ENCODE measurements around the gene CNOT2.
A peak's percentile ranks its signal among the peaks of the same experiment; 100 is the strongest.

Gene CNOT2

DNA sequence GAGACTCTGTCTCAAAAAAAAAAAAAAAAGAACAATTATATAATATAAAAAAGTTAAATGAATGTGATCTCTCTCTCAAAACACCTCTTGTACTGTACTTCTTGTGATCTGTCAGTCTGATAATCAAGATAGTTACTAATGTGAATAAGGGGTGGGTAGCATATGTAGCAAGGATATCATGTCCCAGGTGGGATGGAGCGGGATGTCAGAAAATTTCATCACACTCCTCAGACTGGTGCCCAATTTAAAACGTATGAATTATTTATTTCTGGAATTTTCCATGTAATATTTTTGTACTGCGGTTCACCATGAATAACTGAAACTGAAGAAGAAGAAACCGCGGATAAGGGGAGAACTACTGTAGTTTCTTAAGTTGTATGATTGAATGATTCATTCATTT is 11.0 kb downstream of the CNOT2 start:
- Histone ChIP-seq H3K4ac (ENCODE audit: low read depth, low read length) (no peak overlapping the region), H3K4me3 (ENCODE audit: low read length) (no peak overlapping the region), H3K4me1 (ENCODE audit: control insufficient read depth, low read depth, low read length) (peaks cover 4% of the 10 kb centered on the region), H3K18ac (ENCODE audit: low read length) (no peak overlapping the region), H3K4me2 (ENCODE audit: low read length) (no peak overlapping the region), H3K23ac (ENCODE audit: low read length) (no peak overlapping the region), H2BK15ac (replicated peaks; ENCODE audit: low read depth) (no peak overlapping the region), H2BK5ac (ENCODE audit: low read length) (no peak overlapping the region), H3K79me2 (ENCODE audit: control insufficient read depth, insufficient read depth, low read length) (peaks cover 65% of the 10 kb centered on the region), H2AK5ac (ENCODE audit: low read length) (no peak overlapping the region), H2BK120ac (ENCODE audit: low read depth, low read length) (no peak overlapping the region), H3K27me3 (ENCODE audit: insufficient read depth, low read length, poor library complexity) (no peaks in the 10 kb centered on the region), H3K56ac (ENCODE audit: low read length) (no peak overlapping the region), H3K9ac (ENCODE audit: low read length) (no peak overlapping the region), H3K79me1 (ENCODE audit: low read length) (no peaks in the 10 kb centered on the region), H3K36me3 (ENCODE audit: control insufficient read depth, insufficient read depth, low read length) (no peaks in the 10 kb centered on the region), H4K8ac (ENCODE audit: low read depth, low read length) (no peak overlapping the region), H3K27ac (ENCODE audit: low read depth, low read length) (no peak overlapping the region), H4K5ac (ENCODE audit: low read length) (no peak overlapping the region)
- DNase-seq = no peak
- no CpG with 5 or more reads among the region's 5 CpGs for WGBS (ENCODE audit: extremely low coverage, insufficient coverage, low lambda C conversion rate)

DNA sequence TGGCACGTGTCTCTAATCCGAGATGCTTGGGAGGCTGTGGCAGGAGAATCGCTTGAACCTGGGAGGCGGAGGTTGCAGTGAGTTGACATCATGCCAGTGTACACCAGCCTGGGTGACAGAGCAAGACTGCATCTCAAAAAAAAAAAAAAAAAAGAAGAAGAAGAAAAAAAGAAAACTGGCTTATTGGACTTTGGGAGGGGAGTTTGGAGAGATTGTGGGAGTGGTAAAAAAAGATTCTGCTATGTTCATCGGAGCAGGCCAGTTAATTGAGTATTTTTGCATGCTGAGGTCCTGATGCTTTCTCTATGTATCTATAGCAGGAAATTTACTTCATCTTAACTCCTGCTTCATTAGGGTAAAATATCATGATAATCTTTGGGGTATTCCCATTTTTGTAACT is 11.6 kb downstream of the CNOT2 start:
- no peak overlapping the region for H4K8ac ChIP-seq (ENCODE audit: low read depth, low read length)
- H3K79me1 ChIP-seq (ENCODE audit: low read length) = no peaks in the 10 kb centered on the region
- no peak overlapping the region for H3K27ac ChIP-seq (ENCODE audit: low read depth, low read length)
- H3K9ac ChIP-seq (ENCODE audit: low read length) = no peak overlapping the region
- no peak overlapping the region for H2BK120ac ChIP-seq (ENCODE audit: low read depth, low read length)
- H3K23ac ChIP-seq (ENCODE audit: low read length) = no peak overlapping the region
- H3K4me2 ChIP-seq (ENCODE audit: low read length) = no peak overlapping the region
- no peak overlapping the region for H3K4ac ChIP-seq (ENCODE audit: low read depth, low read length)
- no peak for DNase-seq
- H2AK5ac ChIP-seq (ENCODE audit: low read length) = no peak overlapping the region
- no peak overlapping the region for H3K4me3 ChIP-seq (ENCODE audit: low read length)
- H3K36me3 ChIP-seq (ENCODE audit: control insufficient read depth, insufficient read depth, low read length) = no peaks in the 10 kb centered on the region
- peaks cover 64% of the 10 kb centered on the region for H3K79me2 ChIP-seq (ENCODE audit: control insufficient read depth, insufficient read depth, low read length)
- H2BK5ac ChIP-seq (ENCODE audit: low read length) = no peak overlapping the region
- H3K27me3 ChIP-seq (ENCODE audit: insufficient read depth, low read length, poor library complexity) = no peaks in the 10 kb centered on the region
- no peak overlapping the region for H3K18ac ChIP-seq (ENCODE audit: low read length)
- WGBS (ENCODE audit: extremely low coverage, insufficient coverage, low lambda C conversion rate) = 100% methylated on average over 1 of the region's 5 CpGs
- no peak overlapping the region for H4K5ac ChIP-seq (ENCODE audit: low read length)
- no peak overlapping the region for H3K56ac ChIP-seq (ENCODE audit: low read length)
- peaks cover 4% of the 10 kb centered on the region for H3K4me1 ChIP-seq (ENCODE audit: control insufficient read depth, low read depth, low read length)
- H2BK15ac ChIP-seq (replicated peaks; ENCODE audit: low read depth) = no peak overlapping the region

- Histone ChIP-seq H2BK5ac (ENCODE audit: low read length) (no peak overlapping the region), H2BK15ac (replicated peaks; ENCODE audit: low read depth) (no peak overlapping the region), H3K27me3 (ENCODE audit: insufficient read depth, low read length, poor library complexity) (no peaks in the 10 kb centered on the region), H3K4me2 (ENCODE audit: low read length) (no peak overlapping the region), H4K8ac (ENCODE audit: low read depth, low read length) (no peak overlapping the region), H3K27ac (ENCODE audit: low read depth, low read length) (no peak overlapping the region), H3K4me3 (ENCODE audit: low read length) (no peak overlapping the region), H3K18ac (ENCODE audit: low read length) (no peak overlapping the region), H3K9ac (ENCODE audit: low read length) (no peak overlapping the region), H3K36me3 (ENCODE audit: control insufficient read depth, insufficient read depth, low read length) (no peaks in the 10 kb centered on the region), H3K56ac (ENCODE audit: low read length) (no peak overlapping the region), H2AK5ac (ENCODE audit: low read length) (no peak overlapping the region), H4K5ac (ENCODE audit: low read length) (no peak overlapping the region), H3K79me1 (ENCODE audit: low read length) (no peaks in the 10 kb centered on the region), H2BK120ac (ENCODE audit: low read depth, low read length) (no peak overlapping the region), H3K79me2 (ENCODE audit: control insufficient read depth, insufficient read depth, low read length) (peaks cover 61% of the 10 kb centered on the region), H3K4ac (ENCODE audit: low read depth, low read length) (no peak overlapping the region), H3K23ac (ENCODE audit: low read length) (no peak overlapping the region), H3K4me1 (ENCODE audit: control insufficient read depth, low read depth, low read length) (peaks cover 4% of the 10 kb centered on the region)
- no peak for DNase-seq
- no CpG with 5 or more reads among the region's 3 CpGs for WGBS (ENCODE audit: extremely low coverage, insufficient coverage, low lambda C conversion rate)
Measured at GRCh38 chr12:70255311-70255710, 12.1 kb downstream of the CNOT2 start.

GRCh38 chr12:70258605-70259403 is 15.6 kb downstream of the CNOT2 start:
- H2AK5ac ChIP-seq (ENCODE audit: low read length) = no peak overlapping the region
- H3K56ac ChIP-seq (ENCODE audit: low read length) = no peak overlapping the region
- no peak overlapping the region for H3K23ac ChIP-seq (ENCODE audit: low read length)
- no peak overlapping the region for H2BK5ac ChIP-seq (ENCODE audit: low read length)
- no peak overlapping the region for H4K8ac ChIP-seq (ENCODE audit: low read depth, low read length)
- H3K79me1 ChIP-seq (ENCODE audit: low read length) = peaks cover 2% of the 10 kb centered on the region
- peaks cover 49% of the 10 kb centered on the region for H3K79me2 ChIP-seq (ENCODE audit: control insufficient read depth, insufficient read depth, low read length)
- no peak overlapping the region for H3K27ac ChIP-seq (ENCODE audit: low read depth, low read length)
- H4K5ac ChIP-seq (ENCODE audit: low read length) = no peak overlapping the region
- H3K9ac ChIP-seq (ENCODE audit: low read length) = no peak overlapping the region
- no peak overlapping the region for H3K18ac ChIP-seq (ENCODE audit: low read length)
- no peak overlapping the region for H2BK15ac ChIP-seq (replicated peaks; ENCODE audit: low read depth)
- peaks cover 2% of the 10 kb centered on the region for H3K4me1 ChIP-seq (ENCODE audit: control insufficient read depth, low read depth, low read length)
- no peaks in the 10 kb centered on the region for H3K36me3 ChIP-seq (ENCODE audit: control insufficient read depth, insufficient read depth, low read length)
- no peak overlapping the region for H3K4ac ChIP-seq (ENCODE audit: low read depth, low read length)
- peak; percentile 75 for DNase-seq
- H3K27me3 ChIP-seq (ENCODE audit: insufficient read depth, low read length, poor library complexity) = no peaks in the 10 kb centered on the region
- no peak overlapping the region for H3K4me3 ChIP-seq (ENCODE audit: low read length)
- H3K4me2 ChIP-seq (ENCODE audit: low read length) = no peak overlapping the region
- no peak overlapping the region for H2BK120ac ChIP-seq (ENCODE audit: low read depth, low read length)
- WGBS (ENCODE audit: extremely low coverage, insufficient coverage, low lambda C conversion rate) = 100% methylated on average over 1 of the region's 5 CpGs

DNA sequence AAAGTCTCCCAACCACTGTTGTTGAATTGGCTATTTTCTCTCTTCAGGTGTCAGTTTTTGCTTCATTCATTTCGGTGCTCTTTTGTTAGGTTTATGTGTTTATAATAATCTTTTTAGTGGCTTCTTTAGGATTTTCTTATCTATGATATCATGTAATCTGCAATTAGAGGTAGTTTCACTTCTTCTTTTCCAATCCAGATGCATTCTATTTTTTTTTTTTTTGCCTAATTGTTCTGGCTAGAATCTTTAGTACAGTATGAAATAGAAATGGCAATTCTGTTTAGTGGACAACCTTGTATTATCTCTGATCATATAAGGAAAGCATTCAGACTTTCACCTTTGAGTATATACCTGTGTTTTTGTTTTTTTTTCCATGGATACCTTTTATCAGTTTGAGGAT is 17.4 kb downstream of the CNOT2 start:
- Histone ChIP-seq H4K5ac (ENCODE audit: low read length) (no peak overlapping the region), H3K56ac (ENCODE audit: low read length) (no peak overlapping the region), H3K79me2 (ENCODE audit: control insufficient read depth, insufficient read depth, low read length) (peaks cover 45% of the 10 kb centered on the region), H3K23ac (ENCODE audit: low read length) (no peak overlapping the region), H3K4me2 (ENCODE audit: low read length) (no peak overlapping the region), H3K9ac (ENCODE audit: low read length) (no peak overlapping the region), H3K79me1 (ENCODE audit: low read length) (peaks cover 2% of the 10 kb centered on the region), H2BK120ac (ENCODE audit: low read depth, low read length) (no peak overlapping the region), H3K4ac (ENCODE audit: low read depth, low read length) (no peak overlapping the region), H3K4me3 (ENCODE audit: low read length) (no peak overlapping the region), H2BK5ac (ENCODE audit: low read length) (no peak overlapping the region), H2BK15ac (replicated peaks; ENCODE audit: low read depth) (no peak overlapping the region), H4K8ac (ENCODE audit: low read depth, low read length) (no peak overlapping the region), H2AK5ac (ENCODE audit: low read length) (no peak overlapping the region), H3K36me3 (ENCODE audit: control insufficient read depth, insufficient read depth, low read length) (no peaks in the 10 kb centered on the region), H3K27ac (ENCODE audit: low read depth, low read length) (no peak overlapping the region), H3K18ac (ENCODE audit: low read length) (no peak overlapping the region), H3K4me1 (ENCODE audit: control insufficient read depth, low read depth, low read length) (peaks cover 2% of the 10 kb centered on the region), H3K27me3 (ENCODE audit: insufficient read depth, low read length, poor library complexity) (no peaks in the 10 kb centered on the region)
- no peak for DNase-seq
- WGBS (ENCODE audit: extremely low coverage, insufficient coverage, low lambda C conversion rate) = no CpG with 5 or more reads among the region's 1 CpG

Measured in mesendoderm (in vitro differentiated cells).